Measurements from ENCODE around the gene ZFPL1. TPM values are rescaled to one million over a fixed set of nuclear protein-coding genes. Genes with fewer than 3 reads are reported as not detected.

The ZFPL1 gene
- total and polyA plus RNA-seq, 10 of the 15 experiments (the other 5 are each of a cell fraction or from before 2014, with no cell fraction given) = 2.2 to 37.8 (median 27.0) TPM

GRCh38 chr11:65083834-65084597 lies at the start of gene ZFPL1, which contains the start of gene CDCA5 (continued):
- TF ChIP-seq, protein P1, sequence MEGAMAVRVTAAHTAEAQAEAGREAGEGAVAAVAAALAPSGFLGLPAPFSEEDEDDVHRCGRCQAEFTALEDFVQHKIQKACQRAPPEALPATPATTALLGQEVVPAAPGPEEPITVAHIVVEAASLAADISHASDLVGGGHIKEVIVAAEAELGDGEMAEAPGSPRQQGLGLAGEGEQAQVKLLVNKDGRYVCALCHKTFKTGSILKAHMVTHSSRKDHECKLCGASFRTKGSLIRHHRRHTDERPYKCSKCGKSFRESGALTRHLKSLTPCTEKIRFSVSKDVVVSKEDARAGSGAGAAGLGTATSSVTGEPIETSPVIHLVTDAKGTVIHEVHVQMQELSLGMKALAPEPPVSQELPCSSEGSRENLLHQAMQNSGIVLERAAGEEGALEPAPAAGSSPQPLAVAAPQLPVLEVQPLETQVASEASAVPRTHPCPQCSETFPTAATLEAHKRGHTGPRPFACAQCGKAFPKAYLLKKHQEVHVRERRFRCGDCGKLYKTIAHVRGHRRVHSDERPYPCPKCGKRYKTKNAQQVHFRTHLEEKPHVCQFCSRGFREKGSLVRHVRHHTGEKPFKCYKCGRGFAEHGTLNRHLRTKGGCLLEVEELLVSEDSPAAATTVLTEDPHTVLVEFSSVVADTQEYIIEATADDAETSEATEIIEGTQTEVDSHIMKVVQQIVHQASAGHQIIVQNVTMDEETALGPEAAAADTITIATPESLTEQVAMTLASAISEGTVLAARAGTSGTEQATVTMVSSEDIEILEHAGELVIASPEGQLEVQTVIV (IDR thresholded peaks at IDR 0.05; ENCODE audit: borderline replicate concordance, partially characterized antibody) = peak; percentile 89
- peak; percentile 84 for TF ChIP-seq NR2C1 (IDR thresholded peaks at IDR 0.05)
- no peak for TF ChIP-seq ZNF384 (IDR thresholded peaks at IDR 0.05; ENCODE audit: borderline replicate concordance, low read depth, low read length)
- no peak for TF ChIP-seq BCL3 (IDR thresholded peaks at IDR 0.05; ENCODE audit: borderline replicate concordance, insufficient read depth, low read depth, low read length, poor library complexity, severe bottlenecking)
- TF ChIP-seq MTA2 (IDR thresholded peaks at IDR 0.05; ENCODE audit: low read depth) = no peak
- TF ChIP-seq BMI1 (IDR thresholded peaks at IDR 0.05; ENCODE audit: borderline replicate concordance) = no peak
- TF ChIP-seq MYB (IDR thresholded peaks at IDR 0.05; ENCODE audit: borderline replicate concordance, low read depth, low read length) = 0 out of 2 replicates have a peak, but pooled peaks have one; percentile 32
- peak; percentile 62 for TF ChIP-seq SIX5 (IDR thresholded peaks at IDR 0.05; ENCODE audit: low read depth, low read length, severe bottlenecking)
- no peak for TF ChIP-seq HSF1 (IDR thresholded peaks at IDR 0.05; ENCODE audit: low read depth, low read length)
- TF ChIP-seq, protein P2, sequence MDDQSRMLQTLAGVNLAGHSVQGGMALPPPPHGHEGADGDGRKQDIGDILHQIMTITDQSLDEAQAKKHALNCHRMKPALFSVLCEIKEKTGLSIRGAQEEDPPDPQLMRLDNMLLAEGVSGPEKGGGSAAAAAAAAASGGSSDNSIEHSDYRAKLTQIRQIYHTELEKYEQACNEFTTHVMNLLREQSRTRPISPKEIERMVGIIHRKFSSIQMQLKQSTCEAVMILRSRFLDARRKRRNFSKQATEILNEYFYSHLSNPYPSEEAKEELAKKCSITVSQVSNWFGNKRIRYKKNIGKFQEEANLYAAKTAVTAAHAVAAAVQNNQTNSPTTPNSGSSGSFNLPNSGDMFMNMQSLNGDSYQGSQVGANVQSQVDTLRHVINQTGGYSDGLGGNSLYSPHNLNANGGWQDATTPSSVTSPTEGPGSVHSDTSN (IDR thresholded peaks at IDR 0.05; ENCODE audit: insufficient replicate concordance, low read depth, low read length) = no peak
- TF ChIP-seq MEF2A (IDR thresholded peaks at IDR 0.05; ENCODE audit: insufficient read depth, low read depth, low read length) = 0 out of 2 replicates have a peak, but pooled peaks have one; percentile 31
- 0 out of 2 replicates have a peak, but pooled peaks have one; percentile 46 for TF ChIP-seq SREBF2 (IDR thresholded peaks at IDR 0.05; ENCODE audit: low read length)
- peak; percentile 29 to 65; a peak in 3 of 4 replicates for TF ChIP-seq BHLHE40 (IDR thresholded peaks at IDR 0.05; ENCODE audit: borderline replicate concordance in 1 of 2, low read depth in 2 of 2, low read length in 1 of 2)
- no peak for TF ChIP-seq STAT3 (IDR thresholded peaks at IDR 0.05; ENCODE audit: low read depth, low read length)
- TF ChIP-seq, protein P3, sequence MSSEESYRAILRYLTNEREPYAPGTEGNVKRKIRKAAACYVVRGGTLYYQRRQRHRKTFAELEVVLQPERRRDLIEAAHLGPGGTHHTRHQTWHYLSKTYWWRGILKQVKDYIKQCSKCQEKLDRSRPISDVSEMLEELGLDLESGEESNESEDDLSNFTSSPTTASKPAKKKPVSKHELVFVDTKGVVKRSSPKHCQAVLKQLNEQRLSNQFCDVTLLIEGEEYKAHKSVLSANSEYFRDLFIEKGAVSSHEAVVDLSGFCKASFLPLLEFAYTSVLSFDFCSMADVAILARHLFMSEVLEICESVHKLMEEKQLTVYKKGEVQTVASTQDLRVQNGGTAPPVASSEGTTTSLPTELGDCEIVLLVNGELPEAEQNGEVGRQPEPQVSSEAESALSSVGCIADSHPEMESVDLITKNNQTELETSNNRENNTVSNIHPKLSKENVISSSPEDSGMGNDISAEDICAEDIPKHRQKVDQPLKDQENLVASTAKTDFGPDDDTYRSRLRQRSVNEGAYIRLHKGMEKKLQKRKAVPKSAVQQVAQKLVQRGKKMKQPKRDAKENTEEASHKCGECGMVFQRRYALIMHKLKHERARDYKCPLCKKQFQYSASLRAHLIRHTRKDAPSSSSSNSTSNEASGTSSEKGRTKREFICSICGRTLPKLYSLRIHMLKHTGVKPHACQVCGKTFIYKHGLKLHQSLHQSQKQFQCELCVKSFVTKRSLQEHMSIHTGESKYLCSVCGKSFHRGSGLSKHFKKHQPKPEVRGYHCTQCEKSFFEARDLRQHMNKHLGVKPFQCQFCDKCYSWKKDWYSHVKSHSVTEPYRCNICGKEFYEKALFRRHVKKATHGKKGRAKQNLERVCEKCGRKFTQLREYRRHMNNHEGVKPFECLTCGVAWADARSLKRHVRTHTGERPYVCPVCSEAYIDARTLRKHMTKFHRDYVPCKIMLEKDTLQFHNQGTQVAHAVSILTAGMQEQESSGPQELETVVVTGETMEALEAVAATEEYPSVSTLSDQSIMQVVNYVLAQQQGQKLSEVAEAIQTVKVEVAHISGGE (CRISPR knock-in tag; IDR thresholded peaks at IDR 0.05) = peak; percentile 45; the same call in 1 of the 2 replicates
- TF ChIP-seq RCOR1 (conservative IDR thresholded peaks at IDR 0.05; ENCODE audit: low read depth, low read length) = no peak
- peak; percentile 49 for TF ChIP-seq RELA (IDR thresholded peaks at IDR 0.05; ENCODE audit: borderline replicate concordance, partially characterized antibody)
- TF ChIP-seq HDGF (IDR thresholded peaks at IDR 0.05) = no peak

Measured in GM12878 (cell line).